H1 (cell line): ENCODE measurements around the gene DPYD. TPM values are rescaled to one million over a fixed set of nuclear protein-coding genes. Genes with fewer than 3 reads are reported as not detected.

Source experiments
- CTCF ChIA-PET: fragments of 300-600 bp; sonication (Branson Sonifier 250); formaldehyde crosslinking; loops from one replicate; lab custom pipeline; 2021; ENCODE audit not compliant: partially characterized antibody; lab: Charles Lee
- POLR2A ChIA-PET: fragments of 300-600 bp; sonication (Branson Sonifier 250); formaldehyde crosslinking; loops from one replicate; lab custom pipeline; 2021; ENCODE audit warnings: inconsistent platforms; ENCODE audit not compliant: partially characterized antibody; lab: Charles Lee
- DNase-seq, 2 experiments: peaks; one replicate each; pipeline versions ENCODE4 v3.0.0 to v3.0.0-alpha.2; 2010 to 2022; ENCODE audit warnings: low spot score in 2 of 2, low read depth in 1 of 2, mixed read lengths in 1 of 2
- FAIRE-seq: peaks from 2 replicates; lab custom pipeline; 2011; peaks lifted over from hg19 to GRCh38; lab: Jason Lieb, UNC
- H2AFZ ChIP-seq: 2 replicates; pipeline ENCODE4 v1.8.1; 2012; ENCODE audit warnings: low read length, inconsistent platforms
- H2AK5ac ChIP-seq: 2 replicates; pipeline ENCODE4 v1.6.1; 2013; ENCODE audit warnings: low read depth, low read length
- H2BK120ac ChIP-seq: replicated peaks from 2 replicates; pipeline ENCODE3; 2013; ENCODE audit warnings: low read depth, low read length, inconsistent platforms
- H2BK12ac ChIP-seq: 2 replicates; pipeline ENCODE4 v1.6.1; 2013; ENCODE audit warnings: low read depth, low read length
- H2BK15ac ChIP-seq: 2 replicates; pipeline ENCODE4 v1.6.1; 2013; ENCODE audit warnings: low read length
- H2BK20ac ChIP-seq: 2 replicates; pipeline ENCODE4 v1.6.1; 2013; ENCODE audit warnings: low read length
- H2BK5ac ChIP-seq: 2 replicates; pipeline ENCODE4 v1.6.1; 2013; ENCODE audit warnings: low read depth, low read length
- H3K14ac ChIP-seq: 2 replicates; pipeline ENCODE4 v1.6.1; 2013; ENCODE audit warnings: inconsistent platforms; ENCODE audit not compliant: insufficient read length
- H3K18ac ChIP-seq: 2 replicates; pipeline ENCODE4 v1.6.1; 2013; ENCODE audit warnings: low read length; ENCODE audit errors: extremely low read depth
- H3K23ac ChIP-seq: 2 replicates; pipeline ENCODE4 v1.6.1; 2013; ENCODE audit warnings: inconsistent platforms; ENCODE audit not compliant: insufficient read length
- H3K23me2 ChIP-seq: 2 replicates; pipeline ENCODE4 v1.6.1; 2013; ENCODE audit warnings: low read depth, low read length
- H3K27ac ChIP-seq: 2 replicates; pipeline ENCODE4 v1.6.1; 2011; ENCODE audit warnings: low read depth, low read length, inconsistent platforms
- H3K27me3 ChIP-seq, 4 experiments: replicated peaks in 1 of 4; 1 replicate in 1 of 4; 2 replicates in 3 of 4; pipeline versions ENCODE4 v1.6.1 to v1.8.1; 2011 to 2013; ENCODE audit warnings: low read length in 3 of 4, mild to moderate bottlenecking in 3 of 4, inconsistent platforms in 2 of 4, mixed read lengths in 2 of 4, moderate library complexity in 1 of 4; ENCODE audit not compliant: control insufficient read depth in 3 of 4, insufficient read depth in 3 of 4; ENCODE audit errors: extremely low read depth in 1 of 4
- H3K36me3 ChIP-seq, 4 experiments: 2 replicates each; pipeline versions ENCODE4 v1.6.1 to v1.8.1; 2011 to 2013; ENCODE audit warnings: mild to moderate bottlenecking in 4 of 4, low read length in 3 of 4, moderate library complexity in 2 of 4, control low read depth in 1 of 4, inconsistent platforms in 1 of 4; ENCODE audit not compliant: insufficient read depth in 4 of 4, control insufficient read depth in 2 of 4
- H3K4ac ChIP-seq: replicated peaks from 2 replicates; pipeline ENCODE3; 2013; ENCODE audit warnings: low read length, low read depth, mixed read lengths, inconsistent platforms; ENCODE audit not compliant: insufficient read length
- H3K4me1 ChIP-seq, 4 experiments: replicated peaks in 1 of 4; 1 replicate in 1 of 4; 2 replicates in 3 of 4; pipeline versions ENCODE4 v1.6.1 to v1.8.1; 2011 to 2013; ENCODE audit warnings: low read length in 3 of 4, inconsistent platforms in 2 of 4, mixed read lengths in 1 of 4; ENCODE audit not compliant: insufficient read depth in 4 of 4, control insufficient read depth in 3 of 4
- H3K4me2 ChIP-seq, 2 experiments: 2 replicates each; pipeline versions ENCODE4 v1.6.1 to v1.8.1; 2011 to 2013; ENCODE audit warnings: low read depth in 2 of 2, low read length in 2 of 2, control low read depth in 1 of 2, inconsistent platforms in 1 of 2, mild to moderate bottlenecking in 1 of 2; ENCODE audit not compliant: insufficient read depth in 1 of 2
- H3K4me3 ChIP-seq, 4 experiments: fragments of 200-600, 300-600 bp in 1 of 4; sonication (generic), shearing (Covaris generic), sonication (Bioruptor Twin) in 1 of 4; 2 replicates each; pipeline versions ENCODE4 v1.5.1 to v1.8.1; 2011 to 2016; ENCODE audit warnings: low read length in 4 of 4, low read depth in 3 of 4, control low read depth in 2 of 4, inconsistent platforms in 2 of 4, mild to moderate bottlenecking in 2 of 4, mixed read lengths in 1 of 4, moderate library complexity in 1 of 4; ENCODE audit not compliant: insufficient read depth in 2 of 4; ENCODE audit errors: extremely low read depth in 1 of 4
- H3K56ac ChIP-seq: replicated peaks from 2 replicates; pipeline ENCODE3; 2013; ENCODE audit warnings: low read depth, mild to moderate bottlenecking, mixed read lengths, low read length, inconsistent platforms; ENCODE audit not compliant: insufficient read length
- H3K79me1 ChIP-seq: 2 replicates; pipeline ENCODE4 v1.6.1; 2013; ENCODE audit warnings: low read depth, low read length, control low read depth
- H3K79me2 ChIP-seq, 2 experiments: 2 replicates each; pipeline versions ENCODE4 v1.6.1 to v1.8.1; 2012 to 2013; ENCODE audit warnings: low read length in 2 of 2, mild to moderate bottlenecking in 2 of 2, inconsistent platforms in 1 of 2; ENCODE audit not compliant: insufficient read depth in 2 of 2, control insufficient read depth in 1 of 2
- H3K9ac ChIP-seq, 4 experiments: replicated peaks in 1 of 4; 1 replicate in 1 of 4; 2 replicates in 3 of 4; pipeline versions ENCODE4 v1.6.1 to v1.8.1; 2011 to 2013; ENCODE audit warnings: low read depth in 3 of 4, low read length in 3 of 4, control low read depth in 2 of 4, mild to moderate bottlenecking in 2 of 4, moderate library complexity in 2 of 4, inconsistent platforms in 1 of 4; ENCODE audit errors: extremely low read depth in 1 of 4
- H3K9me3 ChIP-seq, 2 experiments: 2 replicates each; pipeline versions ENCODE4 v1.6.1 to v1.8.1; 2012 to 2013; ENCODE audit warnings: mild to moderate bottlenecking in 2 of 2, moderate library complexity in 2 of 2, control low read depth in 1 of 2, inconsistent platforms in 1 of 2, low read depth in 1 of 2, low read length in 1 of 2, mixed read lengths in 1 of 2; ENCODE audit not compliant: insufficient read depth in 2 of 2
- H4K20me1 ChIP-seq, 2 experiments: replicated peaks in 1 of 2; 2 replicates each; pipeline versions ENCODE3 to v1.8.1; 2011 to 2013; ENCODE audit warnings: inconsistent platforms in 2 of 2, low read length in 2 of 2, mild to moderate bottlenecking in 1 of 2; ENCODE audit not compliant: insufficient read depth in 2 of 2, control insufficient read depth in 1 of 2
- H4K5ac ChIP-seq: 2 replicates; pipeline ENCODE4 v1.6.1; 2013; ENCODE audit warnings: low read length, low read depth, mixed read lengths, inconsistent platforms; ENCODE audit not compliant: insufficient read length
- H4K8ac ChIP-seq: 2 replicates; pipeline ENCODE4 v1.8.0; 2013; ENCODE audit warnings: mild to moderate bottlenecking, moderate library complexity, low read length, inconsistent platforms; ENCODE audit not compliant: insufficient read depth; ENCODE audit errors: extremely low read depth
- H4K91ac ChIP-seq: replicated peaks from 2 replicates; pipeline ENCODE3; 2013; ENCODE audit warnings: low read length, mixed read lengths, inconsistent platforms; ENCODE audit not compliant: insufficient read length
- HDAC2 ChIP-seq, 2 experiments: fragments of 300-600 bp in 1 of 2; sonication (generic) in 1 of 2; IDR thresholded peaks; 2 replicates each; pipeline ENCODE4 v1.6.1; 2011 to 2012; ENCODE audit warnings: low read depth in 2 of 2, low read length in 2 of 2, mild to moderate bottlenecking in 2 of 2, moderate library complexity in 2 of 2, borderline replicate concordance in 1 of 2, inconsistent platforms in 1 of 2
- HDAC6 ChIP-seq: IDR thresholded peaks from one replicate; pipeline ENCODE4 v1.7.1; 2012; ENCODE audit warnings: low read depth, mild to moderate bottlenecking, inconsistent platforms, low read length, moderate library complexity
- POLR2AphosphoS5 ChIP-seq: IDR thresholded peaks from 2 replicates; pipeline ENCODE4 v1.6.1; 2011; ENCODE audit warnings: low read depth, low read length
- RBBP5 ChIP-seq: IDR thresholded peaks from 2 replicates; pipeline ENCODE4 v1.7.1; 2012; ENCODE audit warnings: low read depth, mild to moderate bottlenecking, inconsistent platforms, low read length, moderate library complexity, borderline replicate concordance
- SAP30 ChIP-seq: fragments of 300-600 bp; sonication (generic); IDR thresholded peaks from 2 replicates; pipeline ENCODE4 v1.7.1; 2012; ENCODE audit warnings: low read length, moderate library complexity, mild to moderate bottlenecking, inconsistent platforms; ENCODE audit not compliant: insufficient read depth, insufficient replicate concordance
- SIRT6 ChIP-seq: IDR thresholded peaks from one replicate; pipeline ENCODE4 v1.7.1; 2012; ENCODE audit warnings: low read length, inconsistent platforms
- SIX5 ChIP-seq: IDR thresholded peaks from 2 replicates; pipeline ENCODE4 v1.6.1; 2011; ENCODE audit warnings: mild to moderate bottlenecking, low read depth, low read length
- TCF12 ChIP-seq: IDR thresholded peaks from 2 replicates; pipeline ENCODE4 v1.6.1; 2011; ENCODE audit warnings: low read depth, mild to moderate bottlenecking, low read length
- WGBS, 2 experiments: shearing (Covaris generic) in 1 of 2; methylation state at CpG; one replicate each; pipeline versions ENCODE4 v1.1.6 to v1.1.7; 2013 to 2015; ENCODE audit warnings: low lambda C conversion rate in 2 of 2, mixed read lengths in 2 of 2, inconsistent platforms in 1 of 2, low coverage in 1 of 2, missing lambda C conversion rate in 1 of 2; ENCODE audit not compliant: insufficient replicate concordance in 2 of 2, insufficient coverage in 1 of 2, insufficient read length in 1 of 2; ENCODE audit errors: extremely low coverage in 1 of 2, missing lambda C conversion rate in 1 of 2; 5-methylcytosine and 5-hydroxymethylcytosine counted together
- polyA plus RNA-seq, 7 experiments: library from polyadenylated mRNA; depleted of rRNA in 3 of 7; stranded (reverse) in 5 of 7; unstranded in 2 of 7; fragments of >200 nt in 5 of 7; fragments of 200-250 nt in 2 of 7; gene quantifications; 1 replicate in 5 of 7; 2 replicates in 1 of 7; 4 replicates in 1 of 7; pipeline versions ENCODE4 v1.2.1 to v1.2.3, GENCODE V29; 2011 to 2013; ENCODE audit warnings: missing spikeins in 2 of 7, mixed read lengths in 2 of 7
- total RNA-seq: library from RNA; stranded (reverse); fragmentation: NEBNext Ultra II Directional; extraction: Animal tissue kit (Norgen Biotek cat#: 25700); gene quantifications from 2 replicates; pipeline ENCODE4 v1.2.1, GENCODE V29; 2021
- TF ChIP-seq, protein P1 (sequence below), 3 experiments: IDR thresholded peaks; 1 replicate in 2 of 3; 2 replicates in 1 of 3; pipeline versions ENCODE4 v1.5.1 to v1.6.1; 2011; ENCODE audit warnings: low read length in 3 of 3, mild to moderate bottlenecking in 3 of 3, inconsistent platforms in 2 of 3, low read depth in 1 of 3, moderate library complexity in 1 of 3; ENCODE audit not compliant: insufficient read depth in 1 of 3; ENCODE audit errors: control extremely low read depth in 1 of 3

Gene DPYD
- total and polyA plus RNA-seq, 2 of the 8 experiments (the other 6 are each of a cell fraction or from before 2014, with no cell fraction given) = 0.29 to 0.73 TPM

DNA sequence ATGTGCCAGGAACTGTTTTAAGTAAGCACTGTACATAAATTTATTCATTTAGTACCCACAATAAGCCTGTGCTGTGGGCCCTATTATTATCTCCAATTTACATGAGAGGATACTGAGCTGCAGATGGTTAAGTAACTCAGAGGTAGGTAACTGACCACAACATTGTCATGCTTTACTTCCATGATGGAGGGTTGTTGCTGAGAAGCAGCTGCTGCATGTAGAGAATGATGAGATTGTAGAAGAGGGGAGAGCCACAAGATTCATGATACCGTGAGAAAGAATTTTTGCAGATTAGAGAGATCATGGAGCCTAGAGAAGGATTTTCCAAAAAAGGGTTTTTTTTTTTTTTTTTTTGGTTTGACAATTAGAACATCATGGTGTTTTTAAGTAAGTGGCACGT lies 886.2 kb downstream of the DPYD start:
- Histone ChIP-seq H3K79me1 (no peaks in the 10 kb centered on the region), H3K79me2 (no peaks in the 10 kb centered on the region), H3K27me3 (no peaks in the 10 kb centered on the region), H4K20me1 (no peaks in the 10 kb centered on the region), H3K27ac (no peak overlapping the region), H3K9me3 (no peaks in the 10 kb centered on the region), H3K56ac (no peak overlapping the region), H4K8ac (no peak overlapping the region), H4K5ac (no peak overlapping the region), H2BK15ac (no peak overlapping the region), H2BK12ac (no peak overlapping the region), H3K4me1 (no peaks in the 10 kb centered on the region), H3K4me2 (no peak overlapping the region), H3K36me3 (no peaks in the 10 kb centered on the region), H3K14ac (no peak overlapping the region), H3K18ac (no peak overlapping the region), H2AFZ (no peak overlapping the region), H3K9ac (no peak overlapping the region), H4K91ac (no peak overlapping the region), H3K4me3 (no peak overlapping the region), H2BK20ac (no peak overlapping the region), H3K23ac (no peak overlapping the region), H2AK5ac (no peak overlapping the region), H2BK5ac (no peak overlapping the region), H2BK120ac (no peak overlapping the region), H3K4ac (no peak overlapping the region), H3K23me2 (no peaks in the 10 kb centered on the region)
- ChIA-PET CTCF (no interaction called here), POLR2A (no interaction called here)
- WGBS, 2 experiments = 97% methylated on average over 2 of the region's 2 CpGs; no CpG with 5 or more reads in 1 of the 2 experiments
- DNase-seq (no peak), FAIRE-seq (no peak)
- TF ChIP-seq HDAC6 = no peak
- no peak for TF ChIP-seq RBBP5
- no peak for TF ChIP-seq TCF12
- TF ChIP-seq HDAC2 (IDR thresholded peaks at IDR 0.05; ENCODE audit: borderline replicate concordance in 1 of 2, low read depth in 2 of 2, low read length in 2 of 2) = no peak
- TF ChIP-seq, protein P1, sequence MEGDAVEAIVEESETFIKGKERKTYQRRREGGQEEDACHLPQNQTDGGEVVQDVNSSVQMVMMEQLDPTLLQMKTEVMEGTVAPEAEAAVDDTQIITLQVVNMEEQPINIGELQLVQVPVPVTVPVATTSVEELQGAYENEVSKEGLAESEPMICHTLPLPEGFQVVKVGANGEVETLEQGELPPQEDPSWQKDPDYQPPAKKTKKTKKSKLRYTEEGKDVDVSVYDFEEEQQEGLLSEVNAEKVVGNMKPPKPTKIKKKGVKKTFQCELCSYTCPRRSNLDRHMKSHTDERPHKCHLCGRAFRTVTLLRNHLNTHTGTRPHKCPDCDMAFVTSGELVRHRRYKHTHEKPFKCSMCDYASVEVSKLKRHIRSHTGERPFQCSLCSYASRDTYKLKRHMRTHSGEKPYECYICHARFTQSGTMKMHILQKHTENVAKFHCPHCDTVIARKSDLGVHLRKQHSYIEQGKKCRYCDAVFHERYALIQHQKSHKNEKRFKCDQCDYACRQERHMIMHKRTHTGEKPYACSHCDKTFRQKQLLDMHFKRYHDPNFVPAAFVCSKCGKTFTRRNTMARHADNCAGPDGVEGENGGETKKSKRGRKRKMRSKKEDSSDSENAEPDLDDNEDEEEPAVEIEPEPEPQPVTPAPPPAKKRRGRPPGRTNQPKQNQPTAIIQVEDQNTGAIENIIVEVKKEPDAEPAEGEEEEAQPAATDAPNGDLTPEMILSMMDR (IDR thresholded peaks at IDR 0.05; ENCODE audit: control extremely low read depth in 1 of 3, insufficient read depth in 1 of 3, low read depth in 1 of 3, low read length in 3 of 3) = no peak
- no peak for TF ChIP-seq POLR2AphosphoS5
- TF ChIP-seq SIRT6 = no peak
- TF ChIP-seq SAP30 = no peak
- TF ChIP-seq SIX5 = no peak
